ENCODE results near the gene ARRDC4. TPM values are rescaled to one million over a fixed set of nuclear protein-coding genes. Genes with fewer than 3 reads are reported as not detected.

The ARRDC4 gene
- total and polyA plus RNA-seq, 12 donors, result 15.1 to 61.9 (median 25.3) TPM

DNA sequence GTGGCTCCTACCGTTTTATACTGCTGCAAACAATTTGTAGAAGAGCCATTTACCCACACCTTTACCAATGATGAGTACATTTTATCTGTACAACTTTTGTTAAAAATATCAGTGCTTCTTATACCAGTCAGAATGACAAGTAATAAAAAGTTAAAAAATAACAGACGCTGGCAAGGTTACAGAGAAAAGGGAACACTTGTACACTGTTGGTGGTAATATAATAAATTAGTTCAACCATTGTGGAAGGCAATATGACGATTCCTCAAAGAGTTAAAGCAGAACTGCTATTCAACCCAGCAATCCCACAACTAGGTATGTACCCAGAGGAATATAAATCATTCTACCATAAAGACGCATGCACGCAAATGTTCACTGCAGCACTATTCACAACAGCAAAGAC lies 51.9 kb downstream of the ARRDC4 start:
- Histone ChIP-seq H3K27me3 (no peaks in the 10 kb centered on the region), H3K4me1 (replicated peaks in 1 of 2) (no peaks in the 10 kb centered on the region), H3K4me3 (no peak overlapping the region), H3K9me3 (replicated peaks in 1 of 3) (no peaks in the 10 kb centered on the region), H3K27ac (no peak overlapping the region), H3K36me3 (replicated peaks in 1 of 2) (no peaks in the 10 kb centered on the region)
- intact Hi-C loops (cut with DNase I), result no loop called here
- DNase-seq, result no peak
- 52 to 67% (median 58%) methylated on average over 5 of the region's 5 CpGs for WGBS, 4 donors
- no peak for TF ChIP-seq CTCF (IDR thresholded peaks at IDR 0.05)
- TF ChIP-seq POLR2A (IDR thresholded peaks at IDR 0.05), result no peak

DNA sequence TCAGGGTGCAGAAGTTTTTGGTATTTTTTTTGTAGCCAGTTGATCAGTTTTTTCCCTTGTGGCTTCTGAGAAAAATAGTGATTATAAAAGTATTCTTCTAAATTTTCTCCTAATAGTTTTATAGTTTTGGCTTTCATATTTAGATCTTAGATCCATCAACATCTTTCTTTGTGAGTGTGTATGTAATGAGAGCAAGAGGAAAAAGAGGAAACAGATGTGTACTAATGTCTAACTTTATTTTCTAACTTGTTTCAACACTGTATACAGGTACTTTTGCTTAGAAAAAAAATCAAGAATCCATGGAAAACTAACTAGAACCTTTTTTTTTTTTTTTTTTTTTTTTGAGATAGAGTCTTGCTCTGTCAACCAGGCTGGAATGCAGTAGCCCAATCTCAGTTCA lies 53.1 kb downstream of the ARRDC4 start:
- H3K36me3 ChIP-seq (replicated peaks in 1 of 2), result no peaks in the 10 kb centered on the region
- H3K4me3 ChIP-seq, result no peak overlapping the region
- no peak for TF ChIP-seq POLR2A (IDR thresholded peaks at IDR 0.05)
- TF ChIP-seq CTCF (IDR thresholded peaks at IDR 0.05), result no peak
- no peaks in the 10 kb centered on the region for H3K9me3 ChIP-seq (replicated peaks in 1 of 3)
- H3K27ac ChIP-seq, result no peak overlapping the region
- no peaks in the 10 kb centered on the region for H3K4me1 ChIP-seq (replicated peaks in 1 of 2)
- intact Hi-C loops (cut with DNase I), result no loop called here
- no peak for DNase-seq
- no peaks in the 10 kb centered on the region for H3K27me3 ChIP-seq

DNA sequence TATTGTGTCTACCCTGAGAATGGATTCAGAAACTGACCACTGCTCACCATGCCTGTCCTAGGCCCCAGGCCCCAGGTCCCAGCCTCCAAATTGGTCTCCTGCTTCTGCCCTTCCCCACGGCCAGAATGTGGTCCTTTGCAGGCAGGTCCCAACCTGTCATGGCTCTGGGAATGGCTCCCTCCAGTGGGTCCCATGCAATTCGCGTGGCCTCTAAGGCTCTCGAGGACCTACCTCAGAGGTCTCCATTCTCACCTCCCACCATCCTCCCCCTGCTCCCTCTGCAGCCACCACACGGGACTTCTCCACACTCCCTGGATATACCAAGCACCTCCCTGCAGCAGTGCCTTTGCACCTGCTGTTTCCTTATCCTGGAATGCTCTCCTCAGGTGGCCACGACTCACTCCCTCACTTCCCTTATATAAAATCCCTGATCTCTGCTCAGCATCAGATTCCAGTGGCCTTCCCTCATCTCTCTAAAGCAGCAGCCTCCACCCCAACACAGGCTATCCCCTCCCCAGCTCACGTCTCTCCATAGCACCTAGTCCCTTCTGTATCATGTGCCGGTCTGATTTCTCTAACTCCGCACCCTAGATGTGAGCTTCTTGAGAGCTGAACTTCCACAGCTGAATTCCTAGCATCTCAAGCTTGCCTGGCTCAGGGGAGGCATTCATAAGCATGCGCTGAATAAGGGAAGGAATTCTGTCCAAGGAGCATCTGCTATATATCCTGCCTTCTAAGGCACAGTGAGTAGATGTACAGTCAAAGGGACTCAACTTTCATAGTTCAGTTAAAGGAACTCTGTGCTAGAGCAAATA lies 56.9 kb downstream of the ARRDC4 start:
- no peaks in the 10 kb centered on the region for H3K27me3 ChIP-seq
- no peak for DNase-seq
- no peak overlapping the region for H3K4me3 ChIP-seq
- 86 to 90% (median 87%) methylated on average over 9 to 10 of the region's 10 CpGs for WGBS, 4 donors
- H3K9me3 ChIP-seq (replicated peaks in 1 of 3), result no peaks in the 10 kb centered on the region
- no peaks in the 10 kb centered on the region for H3K36me3 ChIP-seq (replicated peaks in 1 of 2)
- no peak overlapping the region for H3K27ac ChIP-seq
- TF ChIP-seq POLR2A (IDR thresholded peaks at IDR 0.05) (no peak), CTCF (IDR thresholded peaks at IDR 0.05) (no peak)
- intact Hi-C loops (cut with DNase I), result no loop called here
- no peaks in the 10 kb centered on the region for H3K4me1 ChIP-seq (replicated peaks in 1 of 2)

- Histone ChIP-seq H3K4me1 (replicated peaks in 1 of 2) (no peaks in the 10 kb centered on the region), H3K27ac (no peak overlapping the region), H3K4me3 (no peak overlapping the region), H3K9me3 (replicated peaks in 1 of 3) (no peaks in the 10 kb centered on the region), H3K36me3 (replicated peaks in 1 of 2) (no peaks in the 10 kb centered on the region), H3K27me3 (no peaks in the 10 kb centered on the region)
- intact Hi-C loops (cut with DNase I), result no loop called here
- 61 to 84% (median 73%) methylated on average over 6 of the region's 6 CpGs for WGBS, 4 donors
- no peak for DNase-seq
- no peak for TF ChIP-seq POLR2A (IDR thresholded peaks at IDR 0.05)
- TF ChIP-seq CTCF (IDR thresholded peaks at IDR 0.05), result no peak
Observed at GRCh38 chr15:98018761-98019351, 58.4 kb downstream of the ARRDC4 start.
